GM12878 (cell line): Measurements from ENCODE around the gene SASH1.

ENCODE experiments used
- ATF7 ChIP-seq: fragments of 450-650 bp; IDR thresholded peaks from 2 replicates; pipeline ENCODE4 v1.6.1; 2016; ENCODE audit warnings: low read depth, mild to moderate bottlenecking
- CTCF ChIP-seq, 3 experiments: IDR thresholded peaks in 2 of 3; conservative IDR thresholded peaks in 1 of 3; 2 replicates each; pipeline ENCODE4 v1.5.1; 2011; ENCODE audit warnings: low read depth in 3 of 3, low read length in 3 of 3, mild to moderate bottlenecking in 3 of 3, control low read depth in 2 of 3, moderate library complexity in 2 of 3, inconsistent platforms in 1 of 3, mixed read lengths in 1 of 3; ENCODE audit not compliant: control insufficient read depth in 2 of 3, insufficient read depth in 1 of 3; ENCODE audit errors: extremely low read depth in 1 of 3
- NR2C2 ChIP-seq: IDR thresholded peaks from 2 replicates; pipeline ENCODE4 v1.6.1; 2011; ENCODE audit warnings: borderline replicate concordance, low read depth; ENCODE audit not compliant: control insufficient read depth, insufficient read length
- POLR2A ChIP-seq: IDR thresholded peaks from 2 replicates; pipeline ENCODE4 v1.6.1; 2011; ENCODE audit warnings: low read depth, mild to moderate bottlenecking, low read length
- SUZ12 ChIP-seq: fragments of 200-600 bp; sonication (generic); IDR thresholded peaks from one replicate; pipeline ENCODE4 v1.6.1; 2018; ENCODE audit warnings: antibody characterized with exemption, mild to moderate bottlenecking; ENCODE audit not compliant: unreplicated experiment
- TF ChIP-seq, protein P1 (sequence below): IDR thresholded peaks from 2 replicates; pipeline ENCODE4 v1.6.1; 2011; ENCODE audit warnings: low read depth, low read length, improper control_type of control experiment, borderline replicate concordance

DNA sequence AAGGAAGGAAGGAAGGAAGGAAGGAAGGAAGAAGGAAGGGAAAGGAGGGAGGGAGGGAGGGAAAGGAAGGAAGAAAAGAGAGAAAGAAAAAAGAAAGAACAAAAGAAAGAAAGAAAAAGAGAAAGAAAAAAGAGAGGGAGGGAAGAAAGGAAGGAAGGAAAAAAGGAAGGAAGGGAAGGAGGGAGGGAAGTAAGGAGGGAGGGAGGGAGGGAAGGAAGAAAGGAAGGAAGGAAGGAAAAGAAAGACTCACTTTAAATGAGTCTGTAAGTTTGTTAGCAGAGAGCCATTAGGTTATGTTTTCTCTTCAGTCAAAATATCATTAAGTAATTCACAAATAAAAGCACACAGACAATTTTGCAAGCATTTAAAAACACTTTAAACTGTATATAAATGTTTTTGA, 44.0 kb upstream of the SASH1 start:
- TF ChIP-seq ATF7 (no peak), NR2C2 (no peak), POLR2A (no peak), CTCF (IDR thresholded peaks at IDR 0.05 in 2 of 3, conservative IDR thresholded peaks at IDR 0.05 in 1 of 3; ENCODE audit: control insufficient read depth in 2 of 3, extremely low read depth in 1 of 3, insufficient read depth in 1 of 3, low read depth in 3 of 3, low read length in 3 of 3) (no peak), SUZ12 (no peak)
- TF ChIP-seq, protein P1, sequence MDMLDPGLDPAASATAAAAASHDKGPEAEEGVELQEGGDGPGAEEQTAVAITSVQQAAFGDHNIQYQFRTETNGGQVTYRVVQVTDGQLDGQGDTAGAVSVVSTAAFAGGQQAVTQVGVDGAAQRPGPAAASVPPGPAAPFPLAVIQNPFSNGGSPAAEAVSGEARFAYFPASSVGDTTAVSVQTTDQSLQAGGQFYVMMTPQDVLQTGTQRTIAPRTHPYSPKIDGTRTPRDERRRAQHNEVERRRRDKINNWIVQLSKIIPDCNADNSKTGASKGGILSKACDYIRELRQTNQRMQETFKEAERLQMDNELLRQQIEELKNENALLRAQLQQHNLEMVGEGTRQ = no peak
